Esophagus muscularis mucosa (tissue), 4 donors: ENCODE data around the gene PIK3IP1. TPM values are rescaled to one million over a fixed set of nuclear protein-coding genes. Genes with fewer than 3 reads are reported as not detected.
"Not testable (repeated sequence)": the region's sequence is repeated elsewhere in the genome, so short reads cannot be mapped to it uniquely, and the experiment has no call there.

Experiments
- DNase-seq: peaks from one replicate; pipeline ENCODE4 v3.0.0-alpha.2; 2017; ENCODE audit errors: extremely low spot score
- H3K27ac ChIP-seq, 4 donors: fragments of 200-600 bp; sonication (generic); replicated peaks in 1 of 4; 1 replicate in 3 of 4; 2 replicates in 1 of 4; pipeline ENCODE4 v1.5.1; 2016 to 2019; ENCODE audit warnings: mild to moderate bottlenecking in 1 of 4
- H3K27me3 ChIP-seq, 4 donors: fragments of 200-600 bp; sonication (generic); one replicate each; pipeline versions ENCODE4 v1.5.1 to v1.6.0; 2016 to 2019
- H3K36me3 ChIP-seq, 4 donors: fragments of 200-600 bp; sonication (generic); one replicate each; pipeline ENCODE4 v1.5.1; 2016 to 2019
- H3K4me1 ChIP-seq, 4 donors: fragments of 200-600 bp; sonication (generic); one replicate each; pipeline ENCODE4 v1.5.1; 2016 to 2019
- H3K4me3 ChIP-seq, 4 donors: fragments of 200-600 bp; sonication (generic); 1 replicate in 2 of 4; 2 replicates in 2 of 4; pipeline ENCODE4 v1.5.1; 2016 to 2019; ENCODE audit warnings: mild to moderate bottlenecking in 4 of 4, moderate library complexity in 1 of 4
- H3K9me3 ChIP-seq, 4 donors: fragments of 200-600 bp; sonication (generic); 1 replicate in 3 of 4; 2 replicates in 1 of 4; pipeline ENCODE4 v1.5.1; 2016 to 2019
- EP300 ChIP-seq: sonication (generic); formaldehyde crosslinking; IDR thresholded peaks from one replicate; pipeline ENCODE4 v1.6.1; 2017; ENCODE audit warnings: antibody characterized with exemption
- POLR2A ChIP-seq: fragments of 450-650 bp; IDR thresholded peaks from one replicate; pipeline ENCODE4 v1.6.1; 2017; ENCODE audit warnings: antibody characterized with exemption, moderate library complexity, mild to moderate bottlenecking, low read depth
- POLR2AphosphoS5 ChIP-seq, 2 donors: sonication (generic); formaldehyde crosslinking; IDR thresholded peaks; one replicate each; pipeline ENCODE4 v1.6.1; 2017; ENCODE audit warnings: antibody characterized with exemption in 2 of 2
- WGBS: methylation state at CpG from one replicate; pipeline ENCODE4 v1.1.5; 2018; 5-methylcytosine and 5-hydroxymethylcytosine counted together
- intact Hi-C: fragments of 100-400 bp; cut with DNase I; formaldehyde crosslinking; loops from one replicate; pipeline ENCODE4 v1.15.1; 2023
- small RNA-seq, 3 donors: library from RNA; depleted of rRNA; stranded (forward); fragments of <200 nt; gene quantifications; one replicate each; pipeline ENCODE3, GENCODE V24; 2016
- total RNA-seq, 4 donors: library from RNA; depleted of rRNA; stranded (reverse); fragments of >200 nt; gene quantifications; one replicate each; pipeline versions ENCODE4 v1.1.0 to v1.2.1, GENCODE V29; 2016
- TF ChIP-seq, protein P1 (sequence below), 3 experiments: fragments of 200-600 bp in 2 of 3; fragments of 450-650 bp in 1 of 3; sonication (generic) in 2 of 3; IDR thresholded peaks; one replicate each; pipeline ENCODE4 v1.5.1; 2017 to 2019; ENCODE audit warnings: antibody characterized with exemption in 3 of 3, mild to moderate bottlenecking in 2 of 3, moderate library complexity in 1 of 3

Gene PIK3IP1
- total RNA-seq, 4 donors from 2014 or later, result 34.5 to 49.1 (median 39.8) TPM

DNA sequence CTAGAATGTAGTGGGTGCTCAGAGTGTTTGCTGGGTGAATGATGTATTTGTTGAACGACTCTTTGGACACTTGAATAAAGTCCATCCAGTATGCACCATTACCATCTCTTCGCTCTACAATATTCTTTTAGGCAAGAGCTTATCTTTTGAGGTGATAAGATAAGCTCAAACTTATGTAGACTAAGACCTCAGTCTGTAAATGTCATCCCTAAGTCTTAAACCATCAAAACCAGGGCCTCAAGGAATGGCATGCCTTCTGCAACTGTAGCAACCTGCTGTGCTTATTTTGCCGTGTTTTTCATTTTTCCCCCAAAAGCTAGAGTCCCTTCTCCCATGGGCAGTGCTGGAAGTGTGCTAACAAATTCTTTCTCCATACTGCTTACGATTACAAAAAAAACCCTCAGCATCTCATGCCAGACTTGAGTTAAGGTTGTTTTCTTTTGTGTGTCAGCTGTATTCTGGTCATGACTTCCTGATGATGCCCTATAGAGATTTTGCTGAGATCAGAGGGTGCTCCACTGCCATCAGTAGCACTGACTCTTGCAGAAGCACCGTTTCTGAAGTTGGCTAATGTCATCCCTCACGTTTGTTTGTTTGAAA is 52.4 kb downstream of the PIK3IP1 start:
- peaks cover 0 to 16% (median 5%) of the 10 kb centered on the region in 4 donors for H3K36me3 ChIP-seq
- H3K9me3 ChIP-seq, result no peaks in the 10 kb centered on the region
- peaks cover 10 to 18% (median 16%) of the 10 kb centered on the region in 4 donors for H3K4me1 ChIP-seq
- H3K27ac ChIP-seq, result no peak overlapping the region
- intact Hi-C loops, result no loop called here
- no peaks in the 10 kb centered on the region for H3K27me3 ChIP-seq
- no peak for DNase-seq
- 76% methylated on average over 6 of the region's 6 CpGs for WGBS
- TF ChIP-seq, protein P1, sequence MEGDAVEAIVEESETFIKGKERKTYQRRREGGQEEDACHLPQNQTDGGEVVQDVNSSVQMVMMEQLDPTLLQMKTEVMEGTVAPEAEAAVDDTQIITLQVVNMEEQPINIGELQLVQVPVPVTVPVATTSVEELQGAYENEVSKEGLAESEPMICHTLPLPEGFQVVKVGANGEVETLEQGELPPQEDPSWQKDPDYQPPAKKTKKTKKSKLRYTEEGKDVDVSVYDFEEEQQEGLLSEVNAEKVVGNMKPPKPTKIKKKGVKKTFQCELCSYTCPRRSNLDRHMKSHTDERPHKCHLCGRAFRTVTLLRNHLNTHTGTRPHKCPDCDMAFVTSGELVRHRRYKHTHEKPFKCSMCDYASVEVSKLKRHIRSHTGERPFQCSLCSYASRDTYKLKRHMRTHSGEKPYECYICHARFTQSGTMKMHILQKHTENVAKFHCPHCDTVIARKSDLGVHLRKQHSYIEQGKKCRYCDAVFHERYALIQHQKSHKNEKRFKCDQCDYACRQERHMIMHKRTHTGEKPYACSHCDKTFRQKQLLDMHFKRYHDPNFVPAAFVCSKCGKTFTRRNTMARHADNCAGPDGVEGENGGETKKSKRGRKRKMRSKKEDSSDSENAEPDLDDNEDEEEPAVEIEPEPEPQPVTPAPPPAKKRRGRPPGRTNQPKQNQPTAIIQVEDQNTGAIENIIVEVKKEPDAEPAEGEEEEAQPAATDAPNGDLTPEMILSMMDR (IDR thresholded peaks at IDR 0.05), result no peak
- TF ChIP-seq POLR2AphosphoS5 (IDR thresholded peaks at IDR 0.05), result no peak
- H3K4me3 ChIP-seq, result no peak overlapping the region

DNA sequence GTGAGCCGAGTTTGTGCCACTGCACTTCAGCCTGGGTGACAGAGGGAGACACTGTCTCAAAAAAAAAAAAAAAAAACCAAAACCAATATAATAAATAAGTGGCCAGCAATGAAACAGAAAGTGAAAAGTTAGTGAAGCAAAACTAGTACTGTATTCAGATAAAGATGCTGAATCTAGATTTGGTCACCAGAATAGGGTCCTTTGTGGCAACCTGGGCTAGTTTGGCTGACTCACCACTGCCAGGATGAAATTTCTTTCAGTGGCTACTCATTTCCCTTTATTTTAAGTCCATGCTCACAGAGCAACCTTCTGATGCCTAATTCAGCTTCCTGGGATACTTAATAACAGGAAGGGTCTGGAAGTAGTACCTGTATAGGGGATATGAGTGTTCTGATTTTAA is 54.2 kb downstream of the PIK3IP1 start:
- Histone ChIP-seq H3K9me3 (no peaks in the 10 kb centered on the region), H3K4me1 (peaks cover 2 to 8% (median 2%) of the 10 kb centered on the region in 4 donors), H3K27ac (no peak overlapping the region), H3K36me3 (peaks cover 0 to 16% (median 5%) of the 10 kb centered on the region in 4 donors), H3K4me3 (no peak overlapping the region), H3K27me3 (no peaks in the 10 kb centered on the region)
- intact Hi-C loops, result no loop called here
- DNase-seq, result no peak
- WGBS, result 100% methylated on average over 1 of the region's 1 CpG
- TF ChIP-seq EP300, result no peak
- TF ChIP-seq POLR2A, result no peak
- TF ChIP-seq, protein P1 (IDR thresholded peaks at IDR 0.05), result no peak
- no peak for TF ChIP-seq POLR2AphosphoS5 (IDR thresholded peaks at IDR 0.05)

DNA sequence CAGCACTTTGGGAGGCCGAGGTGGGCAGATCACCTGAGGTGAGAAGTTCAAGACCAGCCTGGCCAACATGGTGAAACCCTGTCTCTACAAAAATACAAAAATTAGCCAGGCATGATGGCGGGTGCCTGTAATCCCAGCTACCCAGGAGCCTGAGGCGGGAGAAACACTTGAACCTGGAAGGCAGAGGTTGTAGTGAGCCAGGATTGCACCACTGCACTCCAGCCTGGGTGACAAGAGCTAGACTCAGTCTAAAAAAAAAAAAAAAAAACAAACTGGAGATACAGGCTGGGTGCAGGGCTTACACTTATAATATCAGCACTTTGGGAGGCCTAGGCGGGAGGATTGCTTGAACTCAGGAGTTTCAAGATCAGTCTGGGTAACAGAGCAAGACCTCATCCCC is 56.2 kb downstream of the PIK3IP1 start:
- DNase-seq, H3K27me3 ChIP-seq, H3K36me3 ChIP-seq, intact Hi-C loops, H3K4me3 ChIP-seq, H3K9me3 ChIP-seq, H3K27ac ChIP-seq: not testable (repeated sequence)
- peaks cover 15 to 19% (median 17%) of the 10 kb centered on the region in 4 donors for H3K4me1 ChIP-seq
- WGBS, result 94% methylated on average over 4 of the region's 4 CpGs

DNA sequence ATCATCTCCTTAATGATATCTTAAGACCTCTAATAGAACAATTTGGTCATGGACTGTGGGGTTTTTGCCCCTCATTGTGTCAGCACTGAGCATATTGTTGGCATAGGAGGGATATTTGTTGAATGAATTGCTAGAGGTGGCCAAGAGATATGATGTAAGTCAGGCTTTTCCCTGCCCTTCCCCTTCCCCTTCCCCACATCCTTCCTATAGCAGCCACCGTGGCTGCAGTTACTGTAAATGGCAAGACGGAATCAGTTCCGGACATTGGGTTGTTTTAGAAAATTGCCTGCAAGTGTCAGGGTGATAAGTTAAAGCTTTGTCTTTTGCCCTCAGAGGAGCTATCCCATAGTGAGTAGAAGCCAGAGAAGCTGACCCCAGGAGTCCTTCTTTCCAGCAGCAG is 57.2 kb downstream of the PIK3IP1 start:
- H3K4me1 ChIP-seq, result peaks cover 25 to 29% (median 26%) of the 10 kb centered on the region in 4 donors
- no peaks in the 10 kb centered on the region for H3K27me3 ChIP-seq
- TF ChIP-seq, protein P1 (IDR thresholded peaks at IDR 0.05), result no peak
- TF ChIP-seq POLR2A, result no peak
- no peak for TF ChIP-seq EP300
- no peak for TF ChIP-seq POLR2AphosphoS5 (IDR thresholded peaks at IDR 0.05)
- no peak overlapping the region for H3K4me3 ChIP-seq
- no peaks in the 10 kb centered on the region for H3K9me3 ChIP-seq
- intact Hi-C loops, result no loop called here
- 62% methylated on average over 3 of the region's 3 CpGs for WGBS
- DNase-seq, result no peak
- peaks cover 0 to 8% (median 3%) of the 10 kb centered on the region in 4 donors for H3K36me3 ChIP-seq
- H3K27ac ChIP-seq, result no peak overlapping the region

DNA sequence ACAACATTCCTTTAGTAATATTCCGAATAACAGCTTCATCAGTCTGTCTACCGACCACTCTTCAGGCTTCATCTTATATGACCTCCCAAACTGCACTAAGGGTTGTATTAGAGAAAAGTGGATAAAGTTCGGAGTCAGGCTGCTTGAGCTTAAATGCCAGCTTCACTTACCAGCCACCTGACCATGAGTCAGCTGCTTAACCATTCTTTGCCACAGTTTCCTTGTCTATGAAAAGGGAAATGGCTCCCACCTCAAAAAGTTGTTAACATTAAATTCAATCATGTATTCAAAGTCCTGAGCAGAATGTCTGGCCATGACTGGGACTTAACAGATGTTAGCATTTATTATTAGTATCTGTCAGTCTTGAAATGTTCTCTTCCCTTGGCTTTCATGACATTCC is 59.3 kb downstream of the PIK3IP1 start:
- 76% methylated on average over 3 of the region's 3 CpGs for WGBS
- Histone ChIP-seq H3K36me3 (peaks cover 0 to 1% (median 0%) of the 10 kb centered on the region in 4 donors), H3K4me1 (peaks cover 39 to 46% (median 40%) of the 10 kb centered on the region in 4 donors), H3K27ac (peak overlapping the region; percentile 10 to 46 (median 36)), H3K4me3 (no peak overlapping the region), H3K27me3 (no peaks in the 10 kb centered on the region), H3K9me3 (no peaks in the 10 kb centered on the region)
- no peak for TF ChIP-seq EP300
- TF ChIP-seq POLR2A, result no peak
- TF ChIP-seq, protein P1 (IDR thresholded peaks at IDR 0.05), result no peak
- intact Hi-C loops, result loop anchor here (5.0 kb wide), 1 partner anchor 121 kb away; no protein-coding TSS in a partner anchor
- no peak for DNase-seq

Small RNA genes lying within 50 kb of the gene (small RNA-seq; reads per million reads assigned to genes)
- gene RNA5SP496, result 0 reads per million in 3 donors

Other genes starting within 250 kb of the PIK3IP1 start
- 1,000 to 10,000 TPM; 1,154 to 1,495 (median 1,416) TPM for gene SMTN, start 211.2 kb downstream of the PIK3IP1 start, total RNA-seq
- 1,000 to 10,000 TPM; 1,118 to 1,733 (median 1,416) TPM for gene SELENOM, start 184.9 kb downstream of the PIK3IP1 start, total RNA-seq
- gene INPP5J, start 169.5 kb downstream of the PIK3IP1 start, total RNA-seq, result 1 to 10 TPM; 1.3 to 2.1 (median 1.8) TPM
- not detected for gene PLA2G3, start 152.0 kb downstream of the PIK3IP1 start, total RNA-seq
- gene RNF185, start 132.3 kb downstream of the PIK3IP1 start, total RNA-seq, result 10 to 100 TPM; 33.6 to 66.7 (median 55.6) TPM
- 10 to 100 TPM; 12.0 to 18.2 (median 14.3) TPM for gene LIMK2, start 80.2 kb downstream of the PIK3IP1 start, total RNA-seq
- gene PATZ1, start 53.9 kb upstream of the PIK3IP1 start, total RNA-seq, result 10 to 100 TPM; 12.9 to 20.6 (median 17.0) TPM
- 10 to 100 TPM; 38.3 to 61.0 (median 53.0) TPM for gene DRG1, start 107.1 kb upstream of the PIK3IP1 start, total RNA-seq
- gene EIF4ENIF1, start 197.4 kb upstream of the PIK3IP1 start, total RNA-seq, result 10 to 100 TPM; 23.8 to 51.4 (median 25.0) TPM
- gene SFI1, start 204.0 kb upstream of the PIK3IP1 start, total RNA-seq, result 10 to 100 TPM in 3 of 4 donors, 1 to 10 TPM in 1; 9.4 to 21.1 (median 15.4) TPM